Adrenal gland (tissue), 5 donors: Measurements from ENCODE around the gene MARCHF11.

ENCODE experiments used
- CTCF ChIP-seq, 6 experiments: fragments of 450-650 bp in 4 of 6; fragments of 200-600 bp in 2 of 6; sonication (generic) in 1 of 6; IDR thresholded peaks; 1 replicate in 5 of 6; 2 replicates in 1 of 6; pipeline versions ENCODE4 v1.5.1 to v1.8.0; 2016 to 2021; ENCODE audit warnings: antibody characterized with exemption in 6 of 6, mild to moderate bottlenecking in 2 of 6, moderate library complexity in 1 of 6
- POLR2A ChIP-seq, 2 donors: fragments of 450-650 bp; IDR thresholded peaks; one replicate each; pipeline ENCODE4 v1.6.1; 2017; ENCODE audit warnings: antibody characterized with exemption in 2 of 2, mild to moderate bottlenecking in 2 of 2, moderate library complexity in 1 of 2
- donor health status: DM: no; HTN: no; CAD: no.

- no peak for TF ChIP-seq CTCF (IDR thresholded peaks at IDR 0.05)
- no peak for TF ChIP-seq POLR2A (IDR thresholded peaks at IDR 0.05)
Observed at GRCh38 chr5:16082053-16082452, 97.5 kb downstream of the MARCHF11 start.
